ENCODE results near the gene PSMD1. TPM values are rescaled to one million over a fixed set of nuclear protein-coding genes. Genes with fewer than 3 reads are reported as not detected.

PSMD1 gene
- total RNA-seq, 1 experiment from 2014 or later, result 245 TPM

DNA sequence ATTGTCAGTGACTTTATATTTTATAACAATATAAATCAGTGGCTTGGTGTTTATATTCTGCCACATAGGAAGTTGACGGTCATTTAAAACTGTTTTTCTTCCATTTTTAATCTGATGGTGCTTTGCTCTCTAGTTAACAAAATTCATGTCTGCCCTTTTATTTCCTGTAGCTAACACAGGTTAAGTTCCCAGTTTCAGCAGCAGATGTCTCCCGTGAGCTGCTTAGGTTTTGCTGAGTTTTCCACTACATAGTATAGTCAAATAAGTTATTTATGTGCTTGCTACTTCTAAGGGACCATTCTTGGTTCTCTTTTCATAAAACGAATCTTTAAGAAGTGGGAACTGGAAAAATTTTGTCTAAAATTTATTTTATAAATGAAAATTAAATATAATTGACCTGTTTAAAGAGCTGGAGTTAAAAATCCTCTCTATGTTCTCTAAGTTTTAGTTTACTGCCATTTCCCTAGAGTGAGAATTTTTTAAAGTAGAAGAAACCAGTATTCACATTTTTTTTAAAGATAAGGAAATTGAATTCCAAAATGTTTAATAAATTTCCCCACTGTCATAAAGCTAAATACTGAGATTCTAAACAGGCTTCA is 47.5 kb downstream of the PSMD1 start:
- Histone ChIP-seq H3K36me3 (ENCODE audit: insufficient read depth, low read length, poor library complexity, severe bottlenecking) (peaks cover 33% of the 10 kb centered on the region), H3K9me3 (ENCODE audit: low read depth, low read length, poor library complexity, severe bottlenecking) (peaks cover 12% of the 10 kb centered on the region), H3K27me3 (replicated peaks; ENCODE audit: insufficient read depth, low read depth, low read length, poor library complexity) (no peaks in the 10 kb centered on the region), H3K27ac (ENCODE audit: low read depth, low read length, poor library complexity, severe bottlenecking) (no peak overlapping the region), H3K4me1 (ENCODE audit: insufficient read depth, low read length, poor library complexity, severe bottlenecking) (no peaks in the 10 kb centered on the region), H3K4me3 (ENCODE audit: low read depth, low read length, poor library complexity, severe bottlenecking) (no peak overlapping the region)
- CTCF ChIA-PET, result interaction anchor here (0.6 to 1.1 kb wide), 3 partner anchors 12 to 94 kb away, joined by 3 read pairs; no protein-coding TSS in a partner anchor
- POLR2A ChIA-PET (ENCODE audit: low non-redundant PET), result no interaction called here
- BruUV-seq (replicated peaks), result no TSS peak
- peak; percentile 80 for TF ChIP-seq CTCF (conservative IDR thresholded peaks at IDR 0.05; ENCODE audit: low read depth, low read length)
- TF ChIP-seq EZH2 (IDR thresholded peaks at IDR 0.05; ENCODE audit: borderline replicate concordance, low read depth, low read length, poor library complexity, severe bottlenecking), result no peak
- peak; percentile 76 for DNase-seq (ENCODE audit: low spot score)
- intact Hi-C loops (cut with micrococcal nuclease; ENCODE audit: unreplicated experiment), result loop anchor here (5.0 kb wide), 1 partner anchor 308 kb away; no protein-coding TSS in a partner anchor

DNA sequence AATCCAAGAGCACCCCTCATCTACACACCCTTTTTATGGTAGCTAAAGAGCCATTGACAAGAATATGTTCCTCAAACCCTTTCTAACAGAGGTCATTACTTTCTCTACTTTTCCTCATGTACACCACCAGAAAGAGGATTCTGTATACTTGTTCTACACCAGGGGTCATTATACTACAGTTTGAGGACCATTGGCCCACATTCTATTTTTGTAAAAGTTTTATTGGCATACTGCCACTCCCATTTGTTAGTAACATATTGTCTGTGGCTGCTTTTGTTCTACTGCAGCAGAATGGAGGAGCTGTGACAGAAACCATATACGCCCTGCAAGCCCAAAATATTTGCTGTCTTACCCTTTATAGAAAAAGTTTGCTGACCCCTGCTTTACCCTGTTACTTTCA is 53.9 kb downstream of the PSMD1 start:
- no TSS peak for BruUV-seq (replicated peaks)
- POLR2A ChIA-PET (ENCODE audit: low non-redundant PET), result no interaction called here
- intact Hi-C loops (cut with micrococcal nuclease; ENCODE audit: unreplicated experiment), result no loop called here
- no peak overlapping the region for H3K27ac ChIP-seq (ENCODE audit: low read depth, low read length, poor library complexity, severe bottlenecking)
- H3K4me3 ChIP-seq (ENCODE audit: low read depth, low read length, poor library complexity, severe bottlenecking), result no peak overlapping the region
- H3K9me3 ChIP-seq (ENCODE audit: low read depth, low read length, poor library complexity, severe bottlenecking), result no peaks in the 10 kb centered on the region
- peaks cover 6% of the 10 kb centered on the region for H3K4me1 ChIP-seq (ENCODE audit: insufficient read depth, low read length, poor library complexity, severe bottlenecking)
- TF ChIP-seq EZH2 (IDR thresholded peaks at IDR 0.05; ENCODE audit: borderline replicate concordance, low read depth, low read length, poor library complexity, severe bottlenecking), result no peak
- TF ChIP-seq CTCF (conservative IDR thresholded peaks at IDR 0.05; ENCODE audit: low read depth, low read length), result no peak
- CTCF ChIA-PET, result no interaction called here
- DNase-seq (ENCODE audit: low spot score), result peak; percentile 24
- H3K27me3 ChIP-seq (replicated peaks; ENCODE audit: insufficient read depth, low read depth, low read length, poor library complexity), result no peaks in the 10 kb centered on the region
- peaks cover 34% of the 10 kb centered on the region for H3K36me3 ChIP-seq (ENCODE audit: insufficient read depth, low read length, poor library complexity, severe bottlenecking)

DNA sequence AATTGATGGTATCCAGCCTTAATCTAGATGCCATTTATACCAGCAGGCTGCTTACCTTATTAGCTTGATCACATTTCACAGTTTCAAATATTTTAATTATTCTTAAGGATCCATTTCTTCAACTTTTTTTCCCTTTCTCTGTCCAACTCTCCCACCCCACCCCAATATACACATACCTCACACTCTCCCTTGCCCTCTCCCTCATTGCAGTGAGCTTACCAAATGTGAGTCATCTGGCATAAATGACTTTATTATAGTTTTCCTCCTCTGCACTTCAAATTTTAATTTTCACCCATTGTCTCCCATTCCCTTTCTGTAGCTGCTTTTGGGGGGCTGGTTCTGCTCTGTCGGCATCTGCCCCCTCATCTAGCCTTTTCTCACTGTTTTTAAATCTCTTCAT is 55.3 kb downstream of the PSMD1 start:
- CTCF ChIA-PET, result no interaction called here

More for the DNA sequence above, 55.3 kb downstream of the PSMD1 start:
- H3K9me3 ChIP-seq (ENCODE audit: low read depth, low read length, poor library complexity, severe bottlenecking), result no peaks in the 10 kb centered on the region
- BruUV-seq (replicated peaks), result no TSS peak
- H3K36me3 ChIP-seq (ENCODE audit: insufficient read depth, low read length, poor library complexity, severe bottlenecking), result peaks cover 34% of the 10 kb centered on the region
- TF ChIP-seq EZH2 (IDR thresholded peaks at IDR 0.05; ENCODE audit: borderline replicate concordance, low read depth, low read length, poor library complexity, severe bottlenecking) (no peak), CTCF (conservative IDR thresholded peaks at IDR 0.05; ENCODE audit: low read depth, low read length) (no peak)
- no peak overlapping the region for H3K27ac ChIP-seq (ENCODE audit: low read depth, low read length, poor library complexity, severe bottlenecking)
- peaks cover 12% of the 10 kb centered on the region for H3K4me1 ChIP-seq (ENCODE audit: insufficient read depth, low read length, poor library complexity, severe bottlenecking)
- POLR2A ChIA-PET (ENCODE audit: low non-redundant PET), result no interaction called here
- intact Hi-C loops (cut with micrococcal nuclease; ENCODE audit: unreplicated experiment), result no loop called here
- no peak overlapping the region for H3K4me3 ChIP-seq (ENCODE audit: low read depth, low read length, poor library complexity, severe bottlenecking)
- no peaks in the 10 kb centered on the region for H3K27me3 ChIP-seq (replicated peaks; ENCODE audit: insufficient read depth, low read depth, low read length, poor library complexity)
- DNase-seq (ENCODE audit: low spot score), result no peak
